GM06990 (cell line): ENCODE measurements around the gene RLBP1.

Experiments used
- DNase-seq: peaks from one replicate; pipeline ENCODE4 v3.0.0-alpha.2; 2011; ENCODE audit not compliant: insufficient read length; ENCODE audit errors: extremely low read depth
- H3K27me3 ChIP-seq: replicated peaks from 2 replicates; pipeline ENCODE4 v1.6.0; 2011; ENCODE audit warnings: low read length; ENCODE audit not compliant: control insufficient read depth, insufficient read depth
- H3K36me3 ChIP-seq: 2 replicates; pipeline ENCODE4 v1.5.1; 2011; ENCODE audit warnings: low read length; ENCODE audit not compliant: control insufficient read depth, insufficient read depth
- H3K4me3 ChIP-seq: replicated peaks from 2 replicates; pipeline ENCODE4 v1.5.1; 2011; ENCODE audit warnings: low read depth, mild to moderate bottlenecking, control low read depth, low read length
- CTCF ChIP-seq: IDR thresholded peaks from 2 replicates; pipeline ENCODE4 v1.5.1; 2011; ENCODE audit warnings: low read length, control low read depth, mild to moderate bottlenecking, inconsistent platforms; ENCODE audit not compliant: insufficient read depth, poor library complexity, severe bottlenecking

RLBP1 gene

GRCh38 chr15:89186803-89187202 is 34.6 kb downstream of the RLBP1 start:
- Histone ChIP-seq H3K4me3 (no peak overlapping the region), H3K27me3 (no peaks in the 10 kb centered on the region), H3K36me3 (peaks cover 5% of the 10 kb centered on the region)
- TF ChIP-seq CTCF, result no peak
- no peak for DNase-seq

- no peak for DNase-seq
- TF ChIP-seq CTCF, result no peak
- peaks cover 5% of the 10 kb centered on the region for H3K36me3 ChIP-seq
- no peak overlapping the region for H3K4me3 ChIP-seq
- H3K27me3 ChIP-seq, result no peaks in the 10 kb centered on the region
Observed at GRCh38 chr15:89184886-89185526, 36.4 kb downstream of the RLBP1 start.

GRCh38 chr15:89184357-89184756 is 37.0 kb downstream of the RLBP1 start:
- H3K27me3 ChIP-seq, result no peaks in the 10 kb centered on the region
- no peak for TF ChIP-seq CTCF
- peaks cover 5% of the 10 kb centered on the region for H3K36me3 ChIP-seq
- H3K4me3 ChIP-seq, result no peak overlapping the region
- DNase-seq, result no peak

GRCh38 chr15:89179966-89180875 is 41.2 kb downstream of the RLBP1 start:
- Histone ChIP-seq H3K4me3 (no peak overlapping the region), H3K27me3 (no peaks in the 10 kb centered on the region), H3K36me3 (no peaks in the 10 kb centered on the region)
- DNase-seq, result peak; percentile 39
- no peak for TF ChIP-seq CTCF

- no peak for DNase-seq
- no peaks in the 10 kb centered on the region for H3K27me3 ChIP-seq
- no peaks in the 10 kb centered on the region; the same call in 1 of the 2 replicates for H3K36me3 ChIP-seq
- TF ChIP-seq CTCF, result no peak
- no peak overlapping the region for H3K4me3 ChIP-seq
Observed at GRCh38 chr15:89178307-89178977, 42.9 kb downstream of the RLBP1 start.
